Erythroblast (primary cell): ENCODE data around the gene CDADC1.

Experiments
- GATA1 ChIP-seq: IDR thresholded peaks from 2 replicates; pipeline ENCODE4 v1.6.1; 2011; ENCODE audit warnings: low read depth, mild to moderate bottlenecking, control low read depth, low read length, moderate library complexity
- POLR2A ChIP-seq: IDR thresholded peaks from 2 replicates; pipeline ENCODE4 v1.6.1; 2011; ENCODE audit warnings: mild to moderate bottlenecking, low read length

DNA sequence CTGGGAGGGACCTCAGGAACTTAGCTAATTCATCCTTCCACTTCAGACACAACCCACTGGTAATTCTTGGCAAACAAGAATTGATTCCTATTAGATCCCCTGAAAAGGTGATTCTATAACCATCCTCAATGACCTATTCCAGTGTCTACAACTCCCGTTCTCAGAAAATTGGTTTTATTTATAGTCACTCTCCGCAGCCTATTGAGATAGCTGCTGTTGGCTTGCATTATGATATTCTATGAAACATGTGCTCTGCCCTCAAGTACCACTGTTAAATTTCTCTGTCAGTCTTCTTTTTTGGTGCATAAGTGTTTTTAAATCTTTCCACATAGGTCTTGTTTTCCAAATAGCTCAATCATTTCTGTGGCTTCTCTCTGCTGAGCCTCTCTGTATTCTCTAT, 75.0 kb downstream of the CDADC1 start:
- TF ChIP-seq POLR2A (no peak), GATA1 (no peak)
